Neural cell (in vitro differentiated cells): ENCODE data around the gene SV2A.

Experiments used
- CTCF ChIP-seq: fragments of 450-650 bp; IDR thresholded peaks from 2 replicates; pipeline ENCODE4 v1.5.1; 2014; ENCODE audit warnings: antibody characterized with exemption, mild to moderate bottlenecking, moderate library complexity; ENCODE audit not compliant: poor library complexity, severe bottlenecking
- EP300 ChIP-seq: fragments of 450-650 bp; conservative IDR thresholded peaks from 2 replicates; pipeline ENCODE4 v1.6.1; 2014; ENCODE audit warnings: antibody characterized with exemption, mild to moderate bottlenecking, moderate library complexity; ENCODE audit not compliant: poor library complexity, severe bottlenecking
- EZH2 ChIP-seq: fragments of 200-600, 300-800 bp; shearing (Covaris generic), sonication (generic); IDR thresholded peaks from 2 replicates; pipeline ENCODE4 v1.6.1; 2014; ENCODE audit warnings: antibody characterized with exemption, low read length, borderline replicate concordance, mild to moderate bottlenecking; ENCODE audit not compliant: insufficient read depth, poor library complexity, severe bottlenecking
- MXI1 ChIP-seq: fragments of 450-650 bp; conservative IDR thresholded peaks from 2 replicates; pipeline ENCODE4 v1.6.1; 2014; ENCODE audit warnings: antibody characterized with exemption, mild to moderate bottlenecking; ENCODE audit not compliant: poor library complexity, severe bottlenecking
- POLR2AphosphoS5 ChIP-seq: IDR thresholded peaks from 2 replicates; pipeline ENCODE4 v1.6.1; 2012
- RAD21 ChIP-seq: fragments of 450-650 bp; conservative IDR thresholded peaks from 2 replicates; pipeline ENCODE4 v1.6.1; 2014; ENCODE audit warnings: antibody characterized with exemption, mild to moderate bottlenecking, moderate library complexity
- REST ChIP-seq: IDR thresholded peaks from 2 replicates; pipeline ENCODE4 v1.6.1; 2012; ENCODE audit warnings: borderline replicate concordance
- SMC3 ChIP-seq: fragments of 450-650 bp; conservative IDR thresholded peaks from 2 replicates; pipeline ENCODE4 v1.6.1; 2014; ENCODE audit warnings: antibody characterized with exemption, mild to moderate bottlenecking, moderate library complexity; ENCODE audit not compliant: poor library complexity

- no peak for TF ChIP-seq CTCF
- no peak for TF ChIP-seq EZH2
- no peak for TF ChIP-seq RAD21
- no peak for TF ChIP-seq EP300
- no peak for TF ChIP-seq SMC3
- TF ChIP-seq REST = no peak
- TF ChIP-seq POLR2AphosphoS5 = no peak
- TF ChIP-seq MXI1 = no peak
Observed at GRCh38 chr1:149933208-149933607, 15.6 kb upstream of the SV2A start.
